Measurements from ENCODE around the gene FLAD1. TPM values are rescaled to one million over a fixed set of nuclear protein-coding genes. Genes with fewer than 3 reads are reported as not detected.
A peak's percentile ranks its signal among the peaks of the same experiment; 100 is the strongest.
"Not testable (repeated sequence)": the region's sequence is repeated elsewhere in the genome, so short reads cannot be mapped to it uniquely, and the experiment has no call there.

Gene FLAD1
- polyA plus RNA-seq, 1 donor: 20.6 TPM

GRCh38 chr1:154988058-154988954, 5.2 kb downstream of the FLAD1 start:
- no peak for DNase-seq (ENCODE audit: low read depth)

DNA sequence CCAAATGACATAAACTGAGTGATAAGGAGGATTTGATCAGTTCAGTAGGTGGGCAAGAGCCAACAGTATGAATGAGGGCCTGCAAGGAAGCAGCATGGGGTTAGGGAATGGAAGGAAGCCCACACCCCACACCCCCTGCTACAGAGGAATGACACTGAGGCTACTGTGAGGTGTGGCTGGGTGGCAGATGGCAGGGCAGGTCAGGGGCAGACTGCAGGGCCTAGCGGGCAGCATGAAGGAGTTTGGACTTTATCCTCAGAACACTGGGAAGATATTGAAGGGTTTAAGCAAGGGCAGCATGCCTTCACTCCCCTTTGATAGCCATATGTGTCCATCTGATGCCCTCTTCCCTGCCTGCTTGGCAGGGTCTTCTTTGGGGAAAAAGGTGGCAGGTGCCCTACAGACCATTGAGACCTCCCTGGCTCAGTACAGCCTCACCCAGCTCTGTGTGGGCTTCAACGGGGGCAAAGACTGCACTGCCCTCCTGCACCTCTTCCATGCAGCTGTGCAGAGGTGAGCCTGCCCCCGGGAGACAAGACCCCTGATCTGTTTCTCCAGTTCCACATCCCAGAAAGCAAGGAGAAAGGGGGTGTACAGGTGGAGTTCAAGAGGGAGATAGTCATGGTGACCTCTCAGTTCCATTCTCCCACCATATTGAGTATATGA, 6.2 kb downstream of the FLAD1 start:
- DNase-seq (ENCODE audit: low read depth): no peak

GRCh38 chr1:154990276-154990675, 7.1 kb downstream of the FLAD1 start:
- DNase-seq (ENCODE audit: low read depth): no peak

DNA sequence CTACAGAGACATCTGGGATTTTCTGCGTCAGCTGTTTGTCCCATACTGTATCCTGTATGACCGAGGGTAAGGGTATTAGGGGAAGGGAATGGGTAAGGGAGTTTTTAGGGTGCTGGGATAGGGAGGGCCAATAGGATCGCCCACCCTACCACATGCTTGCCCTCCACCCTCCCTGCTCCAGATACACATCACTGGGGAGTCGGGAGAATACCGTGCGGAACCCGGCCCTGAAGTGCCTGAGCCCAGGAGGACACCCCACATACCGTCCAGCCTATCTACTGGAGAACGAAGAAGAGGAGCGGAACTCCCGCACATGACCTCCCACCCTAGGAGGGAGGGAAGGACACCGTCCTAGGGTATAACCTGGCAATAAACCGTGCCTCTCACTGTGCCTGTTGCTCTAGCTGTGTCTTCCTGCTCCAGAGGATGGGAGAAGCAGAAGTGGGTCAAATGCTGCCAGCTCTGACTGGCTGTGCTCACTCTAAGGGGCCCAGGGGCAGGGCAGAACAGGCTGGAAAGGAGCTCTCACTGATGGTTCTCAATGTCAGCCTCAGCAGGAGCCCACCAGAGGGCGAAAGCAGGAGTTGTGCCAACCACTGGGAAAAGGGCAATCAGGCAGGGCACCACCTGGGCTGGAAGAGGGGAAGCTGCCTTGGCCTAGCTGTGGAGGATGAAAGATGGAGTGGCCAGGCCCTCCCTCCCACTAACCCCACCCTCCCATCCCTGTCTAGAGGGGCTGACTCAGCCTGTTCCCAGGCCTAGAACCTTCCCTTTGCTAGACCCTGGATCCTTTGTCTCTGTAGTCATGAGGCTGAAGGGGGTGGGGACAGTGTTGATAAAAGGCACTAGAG, 9.8 kb downstream of the FLAD1 start:
- DNase-seq (ENCODE audit: low read depth): no peak

- no peak for DNase-seq (ENCODE audit: low read depth)
Measured at GRCh38 chr1:154993572-154994268, 10.6 kb downstream of the FLAD1 start, which contains the start of gene LENEP. LENEP (plus strand) TSS chr1:154993586; CDS start chr1:154993608, 22 bp downstream.

DNA sequence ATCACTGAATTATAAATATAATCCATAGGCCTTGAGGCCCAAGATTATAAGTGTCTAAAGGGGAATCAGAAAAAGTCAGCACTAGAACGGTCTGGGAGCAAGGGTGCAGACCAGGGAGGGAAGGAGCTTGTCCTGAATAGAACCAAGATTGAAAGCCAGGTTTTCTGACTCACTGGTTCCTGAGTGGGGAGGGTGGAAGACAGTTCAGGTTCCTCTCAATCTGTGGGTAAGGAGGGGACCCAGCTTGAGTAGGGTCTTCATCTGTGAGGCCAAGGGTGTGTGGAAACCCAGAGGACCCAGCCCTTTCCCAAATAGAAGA, 11.1 kb downstream of the FLAD1 start:
- DNase-seq (ENCODE audit: low read depth): no peak

- DNase-seq (ENCODE audit: low read depth): no peak
Measured at GRCh38 chr1:154994591-154994990, 11.4 kb downstream of the FLAD1 start.

DNA sequence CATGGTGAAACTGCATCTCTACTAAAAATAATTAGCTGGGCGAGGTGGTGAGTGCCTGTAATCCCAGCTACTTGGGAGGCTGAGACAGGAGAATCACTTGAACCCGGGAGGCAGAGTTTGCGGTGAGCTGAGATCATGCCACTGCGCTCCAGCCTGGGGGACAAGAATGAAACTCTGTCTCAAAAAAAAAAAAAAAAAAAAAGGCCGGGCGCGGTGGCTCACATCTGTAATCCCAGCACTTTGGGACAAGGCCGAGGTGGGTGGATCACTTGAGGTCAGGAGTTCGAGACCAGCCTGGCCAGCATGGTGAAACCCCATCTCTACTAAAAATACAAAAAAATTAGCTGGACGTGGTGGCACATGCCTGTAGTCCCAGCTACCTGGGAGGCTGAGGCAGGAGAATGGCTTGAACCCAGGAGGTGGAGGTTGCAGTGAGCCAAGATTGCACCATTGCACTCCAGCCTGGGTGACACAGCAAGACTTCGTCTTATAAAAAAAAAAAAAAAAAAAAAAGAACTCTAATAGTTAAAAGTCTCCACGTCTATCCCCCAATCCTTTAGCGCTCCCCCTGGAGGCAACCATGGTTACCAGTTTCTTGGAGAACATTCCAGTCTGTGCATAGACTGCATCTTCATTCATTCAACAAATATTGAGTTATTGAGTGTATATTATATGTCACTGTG, 12.3 kb downstream of the FLAD1 start:
- not testable (repeated sequence) for DNase-seq (ENCODE audit: low read depth)

- no peak for DNase-seq (ENCODE audit: low read depth)
Measured at GRCh38 chr1:154996966-154997701, 14.0 kb downstream of the FLAD1 start.

DNA sequence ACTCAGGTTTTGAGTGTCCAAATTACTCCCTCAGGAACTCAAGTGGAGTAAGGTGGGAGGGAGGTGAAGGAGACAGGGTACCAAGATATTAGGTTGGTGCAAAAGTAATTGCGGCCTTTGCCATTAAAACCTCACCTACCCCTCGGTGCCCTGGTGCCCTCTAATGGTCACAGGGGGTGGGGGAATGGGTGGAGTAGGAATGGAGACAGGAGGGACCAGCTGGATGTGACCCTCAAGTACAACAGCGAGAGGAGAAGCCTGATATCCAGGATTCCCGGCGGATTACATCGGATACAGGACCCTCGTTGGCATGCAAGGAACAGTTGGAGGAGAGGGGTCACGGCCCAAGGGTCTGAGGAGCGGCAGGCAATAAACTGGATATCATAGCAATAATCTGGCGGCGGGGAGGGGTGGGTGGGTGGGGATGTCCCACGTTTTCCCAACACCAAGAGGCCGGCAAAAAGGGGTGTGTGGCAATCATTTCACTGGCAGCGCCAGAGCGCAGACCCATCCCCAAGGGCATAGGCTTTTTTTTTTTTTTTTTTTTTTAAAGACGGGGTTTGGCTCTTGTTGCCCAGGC, 15.1 kb downstream of the FLAD1 start:
- no peak for DNase-seq (ENCODE audit: low read depth)

GRCh38 chr1:154998818-154999570, 15.8 kb downstream of the FLAD1 start:
- no peak for DNase-seq (ENCODE audit: low read depth)

DNA sequence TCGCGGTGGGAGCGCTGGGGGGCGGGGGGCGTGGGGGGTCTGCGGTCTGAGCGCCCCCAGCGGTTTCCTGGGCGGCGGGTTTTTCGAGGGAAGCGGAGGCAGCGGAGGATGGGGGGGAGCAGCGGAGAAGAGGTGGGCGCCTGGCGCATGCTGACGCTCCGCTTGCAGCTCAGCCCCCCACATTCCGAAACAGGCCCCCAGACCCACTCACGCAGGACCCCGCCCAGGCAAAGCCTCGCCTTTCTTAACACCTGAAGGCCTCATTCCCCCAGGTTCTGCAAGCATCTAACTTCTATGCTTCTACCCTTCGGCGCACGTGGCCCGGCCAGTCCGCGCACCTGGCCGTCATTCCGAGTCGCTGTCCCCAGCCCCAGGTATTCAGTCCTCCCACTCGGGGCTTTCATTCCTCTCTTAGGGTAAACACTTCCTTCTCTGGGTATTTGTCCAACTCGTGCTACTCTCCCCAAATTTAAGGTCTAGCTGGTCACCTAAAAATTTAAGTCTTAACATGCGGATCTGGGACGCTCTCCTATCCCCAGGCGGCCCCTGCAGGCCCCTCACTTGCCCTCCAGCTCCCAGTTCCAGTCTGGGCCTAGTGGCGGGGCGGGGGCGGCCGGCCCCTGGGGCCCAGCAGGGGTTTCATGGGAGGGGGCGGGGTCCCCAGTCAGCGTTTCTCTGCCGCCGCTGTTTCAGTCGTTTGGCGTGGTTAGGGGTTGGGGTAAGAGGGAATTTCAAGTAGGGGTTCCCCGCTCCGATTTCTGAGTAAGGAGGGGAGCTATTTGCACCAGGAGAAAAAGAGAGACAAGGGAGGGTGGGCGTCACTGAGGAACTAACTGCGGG, 16.6 kb downstream of the FLAD1 start:
- no peak for DNase-seq (ENCODE audit: low read depth)

DNA sequence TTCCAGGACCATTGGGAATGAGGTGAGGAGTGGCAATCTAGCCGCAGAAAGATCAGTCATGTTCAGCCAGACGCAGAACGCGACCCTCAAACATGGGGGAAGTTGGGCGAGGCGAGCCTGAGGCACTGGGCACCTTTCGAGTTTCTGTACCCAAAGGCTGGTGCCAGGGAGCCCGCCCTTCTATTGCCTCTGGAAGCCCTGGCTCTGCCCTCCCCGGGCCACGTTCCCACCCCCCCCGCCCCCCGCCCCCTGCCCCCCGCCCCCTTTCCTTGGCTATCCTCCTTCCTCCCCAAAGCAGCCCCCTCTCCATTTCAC, 17.2 kb downstream of the FLAD1 start:
- no peak for DNase-seq (ENCODE audit: low read depth)

GRCh38 chr1:155000726-155001424, 17.7 kb downstream of the FLAD1 start:
- no peak for DNase-seq (ENCODE audit: low read depth)

DNA sequence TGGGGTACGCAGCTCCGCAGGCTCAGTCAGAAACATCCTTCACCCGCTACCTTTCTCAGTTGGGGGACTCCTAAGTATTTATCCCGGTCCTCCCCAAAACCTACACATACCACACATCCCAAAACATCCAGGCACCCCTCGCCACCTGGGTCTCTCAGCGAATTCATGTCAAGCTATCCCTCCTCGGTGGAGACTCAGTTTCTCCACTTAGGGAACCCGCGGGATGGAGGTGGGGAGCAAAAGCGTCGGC, 18.2 kb downstream of the FLAD1 start:
- no peak for DNase-seq (ENCODE audit: low read depth)

- DNase-seq (ENCODE audit: low read depth): peak; percentile 96
Measured at GRCh38 chr1:155001675-155002463, 18.7 kb downstream of the FLAD1 start.

Measured in forelimb muscle (tissue), 1 donor.